EH (cell line): ENCODE measurements around the gene KMT5B.

ENCODE experiments used
- DNase-seq: peaks from one replicate; pipeline ENCODE4 v3.0.0-alpha.2; 2015; ENCODE audit warnings: low read depth

Gene KMT5B

GRCh38 chr11:68215524-68216170, 2.6 kb upstream of the KMT5B start:
- no peak for DNase-seq

DNA sequence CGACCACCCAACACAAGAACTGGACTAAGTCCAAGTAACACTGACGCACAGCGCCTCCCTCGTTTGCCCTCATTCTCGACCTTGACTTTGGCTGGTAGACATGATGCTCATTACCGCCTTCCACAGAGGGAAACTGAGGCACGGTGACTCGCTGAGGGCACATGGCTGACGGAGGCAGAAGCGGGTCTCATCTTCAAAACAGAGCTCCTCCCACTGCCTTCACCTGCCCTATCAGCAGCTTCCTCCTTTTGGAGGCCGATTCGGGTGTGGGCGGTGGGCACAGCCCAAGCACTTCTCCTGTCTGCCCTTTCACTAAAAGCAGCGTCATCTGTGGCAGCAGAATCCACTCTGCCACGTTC, 2.0 kb upstream of the KMT5B start:
- DNase-seq: no peak

DNA sequence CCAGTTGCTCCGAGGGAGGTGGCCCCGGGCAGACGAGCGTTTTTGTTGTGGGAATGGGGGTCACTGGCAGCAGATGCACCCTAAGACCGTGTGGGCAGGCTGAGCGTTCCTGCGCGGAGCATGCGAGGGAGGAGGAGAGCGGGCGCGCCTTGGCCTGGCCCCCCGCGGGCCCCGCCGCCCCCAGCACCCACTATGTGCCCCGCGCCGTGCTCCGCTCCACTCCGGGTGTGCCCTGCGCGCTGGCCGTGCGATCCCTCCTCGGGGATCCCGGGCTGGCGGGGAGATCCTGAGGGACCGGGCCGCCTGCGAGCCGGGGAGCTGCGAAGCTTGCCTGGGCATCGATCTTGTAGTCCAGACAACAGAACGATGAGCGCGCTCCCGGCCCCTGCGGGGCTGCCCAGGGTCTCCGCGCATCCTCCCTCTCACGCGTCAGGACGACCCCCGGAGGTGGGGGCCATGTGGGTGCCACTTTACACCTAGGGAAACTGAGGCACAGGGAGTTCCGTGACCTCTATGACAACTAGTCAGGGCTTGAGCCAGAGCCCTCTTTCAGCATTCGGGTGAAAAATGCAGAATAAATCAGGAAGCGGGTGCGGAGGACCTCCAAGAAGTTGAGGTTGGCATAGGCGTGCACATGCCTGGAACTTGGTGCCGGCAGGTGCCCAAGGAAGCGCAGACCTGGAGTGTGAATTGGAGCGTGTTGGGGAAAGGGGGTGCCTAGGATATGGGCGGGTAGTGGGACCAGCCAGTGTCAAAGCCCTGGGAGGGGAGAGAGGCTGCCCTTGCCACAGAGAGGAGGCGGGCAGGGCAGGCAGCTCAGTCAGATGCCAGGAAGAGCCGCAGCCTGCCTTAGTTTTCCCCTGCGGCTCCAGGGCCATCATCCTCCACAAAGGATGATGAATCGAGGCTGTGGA, 1.3 kb upstream of the KMT5B start:
- no peak for DNase-seq

DNA sequence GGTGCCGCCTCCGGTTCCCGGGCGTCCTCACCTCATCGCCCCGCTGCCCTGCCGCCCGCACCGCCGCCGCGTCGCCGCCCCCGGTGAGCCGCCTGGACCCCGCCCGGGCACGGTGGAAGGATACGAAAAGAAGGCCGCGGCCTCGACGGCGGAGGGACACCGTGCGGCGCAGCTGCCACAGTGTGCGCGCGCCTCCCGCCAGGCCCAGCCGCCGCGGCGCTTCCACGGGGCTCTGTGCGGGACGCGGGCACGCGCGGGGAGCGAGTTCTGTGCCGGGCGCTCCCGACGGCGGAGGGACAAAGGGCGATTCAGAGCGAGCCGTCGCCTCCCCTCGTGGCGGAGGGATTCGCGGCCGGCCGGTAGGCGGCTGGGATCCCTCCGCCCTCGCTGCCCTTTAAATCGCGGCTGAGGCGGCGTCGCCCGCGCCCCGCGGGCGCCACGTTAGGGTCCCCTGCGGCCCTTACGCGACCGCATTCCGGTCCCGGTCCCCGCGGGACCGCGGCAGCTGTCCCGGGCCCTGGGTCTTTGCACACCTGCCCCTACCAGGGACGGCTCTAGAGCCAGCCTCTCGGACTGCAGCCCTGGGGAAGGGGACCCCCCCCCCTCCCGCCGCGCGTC, 568 bp upstream of the KMT5B start:
- peak; percentile 90 for DNase-seq

GRCh38 chr11:68212421-68213134, 518 bp downstream of the KMT5B start:
- peak; percentile 84 for DNase-seq

DNA sequence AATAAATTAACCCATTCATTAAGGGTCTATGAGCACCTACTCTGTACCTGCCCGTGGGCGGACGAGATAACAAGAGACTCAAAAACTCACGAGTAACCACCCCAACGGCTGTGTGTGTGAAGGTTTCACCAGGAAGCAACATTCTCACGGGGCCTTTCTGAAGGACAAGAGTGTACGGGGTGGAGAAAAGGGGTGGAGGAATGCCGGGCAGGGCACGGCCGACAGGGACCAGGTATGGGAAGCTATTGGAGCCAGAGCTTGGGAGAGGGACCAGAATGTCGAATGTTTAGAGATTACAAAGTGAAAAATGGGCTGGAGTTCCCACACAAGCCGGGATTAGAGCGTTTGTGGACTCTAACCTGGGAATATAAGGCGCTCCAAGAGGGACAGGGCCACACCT, 1.6 kb downstream of the KMT5B start:
- DNase-seq: no peak

DNA sequence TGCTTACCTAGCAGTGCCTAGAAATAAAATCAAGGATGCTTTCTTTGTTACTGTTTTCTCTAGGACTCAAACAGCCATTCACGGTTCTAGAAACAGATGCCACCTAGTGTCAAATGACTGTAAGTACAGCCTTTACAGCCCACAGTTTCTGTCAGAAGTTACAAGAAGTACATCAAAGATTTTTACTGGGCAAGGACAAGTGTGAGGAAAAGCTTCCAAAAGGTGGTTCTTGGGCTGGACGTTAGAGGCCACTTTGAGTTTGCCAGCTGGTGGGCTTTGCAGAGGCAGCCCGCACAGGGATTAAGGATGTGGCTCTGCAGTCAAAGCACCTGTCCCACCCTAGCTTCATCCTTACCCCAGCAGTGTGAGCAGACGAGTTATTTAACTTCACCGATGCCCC, 6.9 kb downstream of the KMT5B start:
- DNase-seq: peak; percentile 65

GRCh38 chr11:68204402-68204801, 8.7 kb downstream of the KMT5B start:
- no peak for DNase-seq

DNA sequence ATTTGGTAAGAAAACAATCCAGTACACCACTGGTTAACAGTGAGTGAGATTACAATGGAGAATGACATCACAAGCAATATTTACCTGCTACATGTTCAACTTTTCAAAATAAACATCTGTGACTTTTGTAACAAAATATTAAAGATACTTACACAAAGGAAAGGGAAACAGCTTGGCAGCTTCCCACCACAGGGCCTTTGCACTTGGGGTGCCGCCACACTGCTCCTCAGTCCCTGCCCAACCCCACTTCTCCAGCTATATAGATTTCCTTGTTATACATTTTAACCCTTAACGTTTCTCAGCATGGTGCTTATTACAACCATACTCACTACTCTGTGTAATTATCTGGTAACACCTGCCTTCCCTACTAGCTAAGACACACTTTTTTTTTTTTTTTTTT, 10.9 kb downstream of the KMT5B start:
- no peak for DNase-seq

- DNase-seq: no peak
Observed at GRCh38 chr11:68201492-68201891, 11.6 kb downstream of the KMT5B start.

DNA sequence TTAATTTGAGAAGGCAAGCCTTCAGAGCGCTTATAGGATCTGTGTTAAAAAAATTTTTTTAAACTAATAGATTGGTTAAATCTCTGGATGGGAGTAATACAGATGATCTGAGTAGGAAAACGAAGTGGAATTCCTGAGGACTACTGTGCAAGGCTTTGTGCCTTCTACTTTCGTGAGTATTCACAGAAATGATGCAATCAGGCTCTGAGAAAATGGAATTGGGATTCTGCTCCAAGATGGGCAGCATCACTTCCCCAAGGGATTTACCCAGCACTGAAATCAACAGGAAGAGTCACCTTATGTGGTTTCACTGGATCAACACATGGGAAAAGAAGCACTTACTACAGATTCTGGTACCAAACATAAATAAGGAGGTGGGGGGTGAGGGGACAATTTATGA, 12.5 kb downstream of the KMT5B start:
- peak; percentile 62 for DNase-seq

DNA sequence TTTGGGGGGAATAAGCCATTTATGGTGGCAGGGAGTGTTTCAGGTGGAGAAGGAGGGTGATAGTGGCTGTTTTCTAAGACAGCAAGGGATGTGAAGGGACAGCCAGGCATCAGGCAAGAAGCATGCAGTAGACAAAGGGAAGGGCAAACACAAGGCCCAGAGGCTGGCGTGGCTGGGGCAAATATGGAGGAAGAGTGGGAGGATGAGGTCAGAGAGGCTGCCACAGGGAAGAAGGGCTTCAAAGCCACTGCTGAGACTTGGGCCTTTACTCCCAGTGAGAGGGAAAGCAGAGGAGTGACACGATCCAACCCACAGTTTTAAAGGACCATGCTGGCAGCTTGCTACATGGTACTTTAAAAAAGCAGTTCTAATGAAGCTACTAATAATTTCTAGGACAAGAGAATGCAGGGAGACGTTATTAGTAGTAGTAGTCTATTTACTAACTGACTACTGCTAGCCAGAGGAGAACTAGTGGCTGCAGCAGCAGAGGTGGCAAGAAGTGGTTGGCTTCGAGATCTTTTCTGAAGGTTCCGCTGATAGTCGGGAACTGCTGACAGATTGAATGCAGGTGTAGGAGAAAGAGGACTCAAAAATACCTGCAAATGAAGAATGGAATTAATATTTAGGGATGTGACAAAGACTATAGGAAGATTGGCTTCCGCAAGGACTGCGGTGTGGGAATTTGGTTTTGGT, 13.7 kb downstream of the KMT5B start:
- no peak for DNase-seq

GRCh38 chr11:68196219-68196618, 16.9 kb downstream of the KMT5B start:
- DNase-seq: no peak

DNA sequence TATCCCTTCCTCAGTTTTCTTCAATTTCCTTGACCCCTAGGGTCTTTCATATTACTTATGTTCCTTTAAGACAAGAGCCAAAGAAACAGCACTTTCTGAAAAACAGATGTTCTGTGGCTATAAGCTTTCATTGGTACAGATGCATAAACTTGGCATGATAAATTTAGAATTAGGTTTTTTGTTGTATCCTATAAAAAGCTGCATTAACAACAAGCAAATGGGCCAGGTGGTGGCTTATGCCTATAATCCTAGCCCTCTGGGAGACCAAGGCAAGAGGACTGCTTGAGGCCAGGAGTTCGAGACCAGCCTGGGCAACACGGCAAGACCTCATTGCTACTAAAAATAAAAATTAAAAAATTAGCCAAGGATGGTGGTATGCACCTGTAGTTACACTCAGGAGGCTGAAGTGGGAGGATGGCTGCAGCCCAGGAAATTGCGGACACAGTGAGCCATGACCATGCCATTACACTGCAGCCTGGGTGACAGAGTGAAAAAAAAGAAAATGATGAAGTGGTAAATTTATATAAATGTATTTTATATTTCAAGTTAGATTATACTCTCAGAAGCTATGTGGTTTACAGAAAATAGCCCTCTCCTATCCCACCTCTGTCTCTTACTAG, 18.3 kb downstream of the KMT5B start:
- no peak for DNase-seq

GRCh38 chr11:68193018-68193417, 20.1 kb downstream of the KMT5B start:
- DNase-seq: no peak

- no peak for DNase-seq
Observed at GRCh38 chr11:68191661-68192579, 21.2 kb downstream of the KMT5B start.

DNA sequence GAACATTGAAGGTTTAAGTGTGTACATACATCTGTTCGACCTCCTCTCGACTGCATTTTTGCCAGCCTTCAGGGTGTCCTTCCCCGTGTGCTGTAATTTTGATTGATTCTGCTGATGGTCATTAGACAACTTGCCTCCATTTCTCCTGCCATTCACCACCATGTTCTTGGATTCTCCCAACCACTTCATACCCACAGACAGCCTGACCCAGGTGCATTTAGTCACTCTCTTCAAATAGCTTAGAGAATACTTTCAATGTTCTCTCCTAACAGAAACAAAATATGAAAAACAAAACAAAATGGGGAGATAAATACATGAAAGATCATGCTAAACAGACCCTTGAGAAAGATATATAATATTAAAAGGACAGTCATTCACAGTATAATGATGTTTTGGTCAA, 23.2 kb downstream of the KMT5B start:
- no peak for DNase-seq

- DNase-seq: no peak
Observed at GRCh38 chr11:68189082-68189481, 24.0 kb downstream of the KMT5B start.

DNA sequence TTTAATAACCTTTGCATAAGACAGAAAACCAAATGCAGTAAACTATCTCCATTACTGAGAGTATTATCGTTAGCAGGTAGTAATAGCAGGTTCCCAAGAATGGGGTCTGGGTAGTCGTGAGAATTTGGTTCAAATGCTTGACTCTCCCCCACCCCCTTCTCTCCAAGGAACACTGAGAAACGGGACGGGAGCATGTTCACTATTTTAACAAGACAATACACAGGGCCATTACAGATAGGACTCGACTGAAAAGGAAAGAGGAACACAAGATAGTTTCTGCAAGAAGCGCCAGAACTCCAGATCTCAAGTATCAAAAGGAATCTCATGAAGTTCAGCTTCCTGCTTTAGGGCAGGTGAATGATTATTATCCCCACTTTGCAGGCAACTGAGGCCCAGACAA, 27.0 kb downstream of the KMT5B start:
- DNase-seq: no peak

- DNase-seq: peak; percentile 52
Observed at GRCh38 chr11:68181719-68182451, 31.2 kb downstream of the KMT5B start.
